Activated CD4-positive, alpha-beta T cell treated with anti-CD3 and anti-CD28 coated beads, Interleukin-2, Interleukin-4, amounts not matched to agents 100 ng/mL and 50 ng/mL, durations not matched to agents 16 hours and 8 hours (primary cell): Measurements from ENCODE around the gene BSN.
"Not testable (repeated sequence)": the region's sequence is repeated elsewhere in the genome, so short reads cannot be mapped to it uniquely, and the experiment has no call there.

Source experiments
- DNase-seq: peaks from one replicate; pipeline ENCODE4 v3.0.0-alpha.2; 2020; ENCODE audit warnings: low spot score

BSN gene

DNA sequence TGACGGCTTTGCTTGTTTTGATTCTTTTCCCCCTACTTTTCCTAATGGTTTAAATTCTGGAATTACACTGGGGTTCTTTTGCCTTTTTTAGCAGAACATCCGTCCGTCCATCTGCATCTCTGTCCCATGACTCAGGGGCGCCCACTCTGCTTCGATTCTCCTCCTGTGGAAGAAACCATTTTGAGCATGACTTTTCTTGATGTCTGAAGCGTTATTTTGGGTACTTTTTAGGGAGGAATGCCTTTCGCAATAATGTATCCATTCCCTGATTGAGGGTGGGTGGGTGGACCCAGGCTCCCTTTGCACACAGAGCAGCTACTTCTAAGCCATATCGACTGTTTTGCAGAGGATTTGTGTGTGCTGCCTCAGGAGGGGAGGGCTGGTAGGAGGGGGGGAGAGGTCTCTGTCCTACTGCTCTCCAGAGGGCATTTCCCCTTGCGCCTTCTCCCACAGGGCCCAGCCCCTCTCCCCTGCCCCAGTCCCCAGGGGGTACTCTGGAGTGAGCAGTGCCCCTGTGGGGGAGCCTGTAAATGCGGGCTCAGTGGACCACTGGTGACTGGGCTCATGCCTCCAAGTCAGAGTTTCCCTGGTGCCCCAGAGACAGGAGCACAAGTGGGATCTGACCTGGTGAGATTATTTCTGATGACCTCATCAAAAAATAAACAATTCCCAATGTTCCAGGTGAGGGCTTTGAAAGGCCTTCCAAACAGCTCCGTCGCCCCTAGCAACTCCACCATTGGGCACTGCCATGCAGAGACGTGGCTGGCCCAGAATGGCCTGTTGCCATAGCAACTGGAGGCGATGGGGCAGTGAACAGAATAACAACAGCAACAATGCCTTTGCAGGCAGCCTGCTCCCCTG is 19.5 kb upstream of the BSN start:
- DNase-seq = no peak

DNA sequence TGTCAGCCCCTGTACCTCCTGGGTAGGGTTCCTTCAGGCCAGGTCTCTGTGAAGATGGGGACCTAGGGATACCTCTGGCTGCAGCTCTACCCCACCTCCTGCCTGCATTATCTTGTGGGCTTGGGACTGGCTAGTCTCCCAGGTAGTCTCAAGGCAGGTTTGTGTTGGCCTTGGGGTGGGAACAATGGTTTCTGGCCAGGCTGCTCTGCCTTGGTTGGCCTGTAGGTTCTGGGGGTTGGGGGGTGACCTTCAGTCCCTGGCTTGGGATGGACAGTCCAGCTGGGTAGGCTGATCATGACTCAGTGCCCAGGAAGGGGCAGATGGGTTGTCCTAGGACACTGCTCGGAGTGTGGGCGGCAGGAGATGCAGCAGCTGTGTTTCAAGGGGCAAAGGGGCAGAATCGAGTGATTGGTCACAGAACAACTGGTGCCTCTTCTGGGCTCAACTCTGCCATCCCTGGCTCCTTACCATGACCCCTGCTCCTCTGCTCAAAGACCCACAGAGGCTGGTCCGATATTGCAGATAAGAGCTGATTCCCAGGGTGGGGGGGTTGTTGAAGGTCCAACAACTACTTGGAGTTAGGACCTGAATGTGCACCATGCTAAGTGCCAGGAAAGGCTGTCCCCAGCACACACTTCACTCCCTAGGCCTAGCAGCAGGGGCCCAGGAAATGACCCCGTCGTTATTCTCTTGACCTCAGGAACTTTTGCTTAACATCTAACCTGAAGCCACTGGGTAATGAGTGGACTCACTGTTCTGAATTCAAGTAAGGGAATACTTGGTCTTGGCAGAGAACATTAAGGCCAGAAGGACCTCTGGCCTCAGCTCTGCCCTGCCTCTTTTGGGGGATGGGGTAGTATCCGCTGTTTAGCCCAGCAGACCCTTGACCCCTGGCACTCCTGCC is 18.1 kb upstream of the BSN start:
- no peak for DNase-seq

DNA sequence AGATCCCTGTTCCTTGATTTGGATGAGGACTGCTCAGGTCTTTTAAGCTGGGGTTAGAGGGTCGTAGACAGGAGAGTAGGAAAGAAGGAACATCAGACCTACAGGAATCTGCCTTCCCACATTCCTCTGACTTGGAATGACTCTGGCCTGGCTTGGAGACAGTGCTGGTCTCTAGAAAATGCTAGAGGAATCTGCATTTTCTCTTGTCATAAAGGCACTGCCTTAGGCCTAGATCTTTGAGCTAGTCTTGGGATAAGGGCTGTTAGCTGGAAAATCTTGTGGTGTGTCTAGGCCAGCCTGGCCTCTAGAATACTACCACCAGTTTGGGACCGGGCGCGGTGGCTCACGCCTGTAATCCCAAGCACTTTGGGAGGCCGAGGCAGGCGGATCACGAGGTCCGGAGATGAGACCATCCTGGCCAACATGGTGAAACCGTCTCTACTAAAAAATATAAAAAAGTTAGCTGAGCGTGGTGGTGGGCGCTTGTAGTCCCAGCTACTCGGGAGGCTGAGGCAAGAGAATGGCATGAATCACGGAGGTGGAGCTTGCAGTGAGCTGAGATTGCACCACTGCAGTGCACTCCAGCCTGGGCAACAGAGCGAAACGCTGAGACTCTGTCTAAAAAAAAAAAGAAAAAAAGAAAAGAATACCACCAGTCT is 17.3 kb upstream of the BSN start:
- no peak for DNase-seq

DNA sequence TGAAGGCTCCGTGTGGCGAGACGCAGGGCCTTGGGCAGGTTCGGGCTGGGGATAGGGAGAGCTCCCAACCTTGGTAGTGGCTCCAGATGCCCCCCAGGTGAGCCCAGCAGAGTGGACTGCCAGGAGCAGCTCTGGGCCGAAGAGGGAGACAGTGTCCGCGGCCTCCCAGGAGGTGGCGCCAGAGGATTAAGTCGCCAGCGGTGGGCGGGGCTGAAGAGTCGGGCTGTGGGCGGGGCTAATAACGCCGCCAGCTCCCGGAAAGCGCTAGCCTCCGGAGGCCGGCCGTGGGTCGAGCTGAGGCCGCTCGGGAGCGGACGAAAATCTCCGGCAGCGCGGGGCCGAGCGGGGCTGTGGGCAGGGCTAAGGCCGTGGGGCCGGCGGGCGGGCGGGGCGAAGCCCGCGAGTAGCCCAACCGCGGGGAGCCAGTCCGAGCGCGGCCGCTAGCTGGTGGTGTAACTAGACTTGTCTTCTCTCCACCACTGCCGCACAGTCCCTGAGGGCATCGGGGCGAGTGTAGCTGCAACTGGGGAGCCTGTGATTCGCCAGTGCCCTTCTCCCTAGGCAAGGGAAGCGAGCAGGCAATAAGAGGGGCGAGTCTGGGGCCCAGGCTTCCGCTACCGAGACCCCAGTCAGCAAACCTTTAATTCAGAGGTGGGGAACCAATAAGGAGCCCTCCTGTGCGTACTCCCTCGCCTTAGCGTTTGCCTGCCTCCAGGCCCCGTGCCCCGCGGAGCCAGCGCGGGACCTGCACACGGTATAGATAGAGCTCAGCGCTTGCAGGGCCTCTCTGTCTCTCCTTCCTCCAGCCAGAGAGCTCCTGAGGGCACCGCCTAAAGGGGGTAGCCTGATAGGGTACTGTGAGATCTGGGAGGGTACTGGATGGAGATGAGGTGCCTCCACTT is 14.4 kb upstream of the BSN start:
- peak; percentile 89 for DNase-seq

DNA sequence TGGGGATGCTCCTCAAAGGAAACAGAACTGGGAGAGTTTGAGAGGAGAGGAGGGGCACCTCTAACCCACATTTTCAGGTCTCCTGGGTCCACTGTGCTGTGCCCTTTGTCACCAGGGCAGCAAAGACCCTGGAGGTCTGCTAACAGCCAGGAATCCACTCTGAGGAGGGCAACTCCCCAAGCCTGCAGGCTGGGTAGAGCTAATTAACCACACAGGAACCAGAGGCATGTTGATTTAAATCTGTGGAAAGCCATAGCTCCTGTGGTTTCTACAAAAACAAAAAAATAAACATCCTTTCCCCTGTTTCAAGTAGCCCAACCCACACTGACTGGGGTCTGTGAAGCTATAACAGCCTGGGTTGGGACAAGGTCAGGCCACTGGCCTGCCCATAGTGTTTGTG is 2.2 kb upstream of the BSN start:
- no peak for DNase-seq

DNA sequence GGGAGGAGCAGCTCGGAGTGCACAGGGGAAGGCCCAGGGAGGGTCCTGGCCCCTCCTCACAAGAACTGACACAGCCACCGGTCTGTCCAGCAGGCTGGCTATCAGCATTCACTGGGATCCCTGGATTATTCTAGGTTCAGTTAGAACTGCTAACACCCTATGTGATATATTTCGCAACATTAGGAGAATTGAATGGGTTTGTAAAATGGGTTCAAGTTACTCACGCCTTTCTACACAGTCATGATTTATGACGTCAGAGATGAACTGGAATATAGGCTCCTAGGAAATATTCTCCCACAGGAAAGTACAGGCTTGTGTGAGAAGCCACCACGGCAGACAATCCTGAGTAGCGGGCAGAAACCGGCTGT is 969 bp upstream of the BSN start:
- DNase-seq = no peak

DNA sequence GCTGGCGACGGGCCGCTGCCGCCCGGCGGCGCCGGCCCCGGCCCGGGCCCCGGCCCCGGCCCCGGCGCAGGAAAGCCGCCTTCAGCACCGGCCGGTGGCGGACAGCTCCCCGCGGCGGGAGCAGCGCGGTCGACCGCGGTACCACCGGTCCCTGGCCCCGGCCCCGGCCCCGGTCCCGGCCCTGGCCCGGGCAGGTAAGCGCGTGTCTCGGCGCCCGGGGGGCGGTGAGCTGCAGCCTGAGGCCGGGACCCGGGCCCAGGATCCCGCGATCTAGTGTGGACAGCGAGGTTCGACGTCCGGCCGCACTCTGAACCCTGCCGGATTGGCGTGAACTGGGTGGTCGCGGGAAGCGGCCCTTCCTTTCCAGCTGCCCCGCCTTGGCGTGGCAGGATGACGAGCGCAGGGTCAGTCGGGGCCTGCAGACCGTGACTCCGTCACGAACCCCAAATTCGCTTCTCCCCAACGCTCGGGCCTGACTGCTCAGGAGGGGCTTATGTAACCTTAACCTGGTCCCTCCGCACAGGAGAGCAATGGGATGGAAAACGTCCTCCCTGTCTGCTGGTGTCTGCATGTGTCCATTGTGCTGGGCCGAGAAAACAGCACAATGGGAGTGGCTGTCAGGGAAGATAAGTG is 472 bp downstream of the BSN start:
- DNase-seq = peak; percentile 27

DNA sequence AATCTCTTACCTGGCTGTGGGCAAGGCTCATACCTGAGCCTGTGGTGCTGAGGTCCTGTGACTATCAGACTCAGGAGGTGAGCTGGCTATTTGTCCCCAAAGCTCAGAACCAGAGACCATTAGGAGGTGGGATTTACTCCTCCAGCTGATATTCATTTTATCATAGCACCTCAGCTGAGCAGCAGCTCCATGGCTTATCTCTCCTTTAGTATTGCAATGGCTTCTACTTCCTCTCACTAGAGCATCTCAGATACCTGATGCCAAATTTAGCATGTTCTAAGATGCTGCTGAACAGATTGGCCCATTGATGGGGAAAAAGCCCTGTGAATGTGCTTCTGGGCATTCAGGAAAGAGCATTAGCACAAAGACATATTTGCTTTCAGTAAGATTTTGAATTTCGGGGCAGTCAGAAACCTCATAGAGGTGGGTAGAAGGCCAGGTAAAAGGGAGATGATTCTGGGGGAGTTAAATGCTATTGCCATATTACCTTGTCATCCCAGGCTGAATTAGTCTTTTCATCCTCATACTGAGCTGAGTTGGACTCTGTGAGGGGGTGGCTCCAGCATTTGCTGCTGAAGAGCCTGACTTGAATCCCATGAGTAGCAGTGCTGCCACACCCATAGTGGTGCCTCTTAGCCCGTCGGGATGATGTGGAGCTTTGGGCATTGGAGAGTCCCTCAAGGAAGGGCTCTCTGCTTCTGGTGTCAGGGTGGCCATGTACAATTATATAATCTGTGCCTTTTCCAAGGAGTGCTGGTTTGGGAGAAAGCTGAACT is 2.4 kb downstream of the BSN start:
- DNase-seq = no peak

DNA sequence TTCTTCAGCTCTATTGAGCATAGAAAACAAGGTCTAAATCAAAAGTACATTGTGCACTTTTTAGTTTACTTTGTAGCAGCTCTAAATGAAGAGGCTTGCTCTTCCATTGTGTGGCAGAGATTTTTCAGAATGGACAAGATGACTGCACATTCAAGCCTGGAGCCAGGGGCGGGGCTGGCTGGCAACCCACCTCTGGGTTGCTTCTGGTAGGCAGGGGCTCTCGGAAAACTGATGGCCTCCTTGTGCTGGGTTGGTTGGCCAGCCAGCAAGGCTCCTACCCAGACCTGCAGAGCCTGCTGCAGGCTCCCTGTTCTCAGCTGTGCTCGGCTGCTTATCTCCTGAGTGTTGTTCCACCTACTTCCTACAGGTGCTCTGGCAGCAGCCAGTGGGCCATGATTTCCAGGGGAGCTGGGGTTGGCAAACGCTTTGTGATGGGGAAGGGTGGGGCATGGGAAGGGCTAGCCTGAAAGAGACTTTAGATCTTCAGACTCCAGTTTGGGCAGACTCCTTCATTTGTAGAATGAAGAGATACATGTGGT is 8.8 kb downstream of the BSN start:
- no peak for DNase-seq

DNA sequence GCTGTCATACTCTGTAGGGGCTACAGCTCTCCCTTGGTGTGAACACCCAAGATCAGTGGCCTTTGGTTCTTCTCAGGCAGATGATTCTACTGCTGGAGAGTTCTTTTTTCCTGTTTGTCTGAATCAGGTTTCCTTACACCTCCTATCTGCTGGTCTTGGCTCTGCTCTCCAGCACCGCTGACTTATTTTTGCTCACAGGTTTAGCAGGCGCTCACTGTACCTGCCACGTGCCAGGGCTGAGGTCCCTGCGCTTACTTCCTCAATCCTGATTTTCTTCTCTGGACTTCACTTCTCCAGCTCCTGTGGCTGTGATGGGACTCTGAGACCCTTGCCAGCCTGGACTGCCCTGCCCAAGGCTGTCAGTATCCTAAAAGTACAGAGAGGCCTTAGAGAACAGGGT is 9.5 kb downstream of the BSN start:
- DNase-seq = no peak

DNA sequence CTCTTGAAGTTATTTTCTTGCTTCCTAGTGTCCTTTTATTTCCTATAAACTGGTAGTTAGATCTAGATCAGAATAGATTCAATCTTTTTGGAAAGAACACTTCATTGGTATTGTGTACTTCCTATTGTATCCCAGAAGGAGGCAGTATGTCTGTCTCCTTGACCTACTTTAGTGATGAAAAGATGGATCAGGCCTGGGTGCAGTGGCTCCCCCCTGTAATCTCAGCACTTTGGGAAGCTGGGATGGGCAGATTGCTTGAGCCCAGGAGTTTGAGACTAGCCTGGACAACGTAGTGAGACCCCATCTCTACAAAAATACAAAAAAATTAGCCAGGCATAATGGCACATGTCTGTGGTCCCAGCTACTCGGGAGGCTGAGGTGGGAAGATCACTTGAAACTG is 12.0 kb downstream of the BSN start:
- no peak for DNase-seq

DNA sequence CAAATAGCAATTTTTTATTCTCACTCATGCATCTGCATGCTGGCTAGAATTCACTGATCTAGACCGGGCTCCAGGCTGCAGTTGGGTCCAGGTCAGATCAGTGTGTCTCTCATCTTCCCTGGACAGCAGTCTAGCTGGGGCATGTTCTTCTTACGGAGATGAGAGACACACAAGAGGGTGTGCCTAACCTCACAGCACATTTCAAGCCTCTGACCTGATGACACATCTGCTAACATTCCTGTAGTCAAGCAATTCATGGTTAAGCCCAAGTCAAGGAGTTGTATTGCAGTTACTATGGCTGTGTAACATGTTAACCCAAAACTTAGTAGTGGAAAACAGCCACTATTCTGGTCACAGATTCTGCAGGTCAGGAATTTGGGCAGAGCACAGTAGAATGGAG is 13.1 kb downstream of the BSN start:
- no peak for DNase-seq

DNA sequence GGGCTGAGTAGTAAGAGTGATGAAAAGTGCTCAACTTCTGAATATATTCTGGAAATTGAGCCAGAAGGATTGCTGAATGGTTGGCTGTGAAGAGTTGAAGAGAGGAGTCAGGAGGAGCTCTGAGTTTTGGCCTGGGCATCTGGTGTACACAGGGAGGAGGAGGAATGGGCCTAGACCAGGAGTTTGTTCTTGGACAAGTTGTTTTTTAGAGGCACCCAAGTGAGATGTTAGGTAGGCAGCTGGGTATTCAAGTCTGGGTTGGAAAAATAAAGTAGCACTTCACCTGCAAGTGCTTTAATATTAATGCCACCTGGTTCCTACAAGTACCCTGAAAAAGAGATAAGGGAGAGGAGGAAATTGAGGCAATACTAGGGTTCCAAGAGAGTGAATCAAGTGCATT is 14.7 kb downstream of the BSN start:
- no peak for DNase-seq

DNA sequence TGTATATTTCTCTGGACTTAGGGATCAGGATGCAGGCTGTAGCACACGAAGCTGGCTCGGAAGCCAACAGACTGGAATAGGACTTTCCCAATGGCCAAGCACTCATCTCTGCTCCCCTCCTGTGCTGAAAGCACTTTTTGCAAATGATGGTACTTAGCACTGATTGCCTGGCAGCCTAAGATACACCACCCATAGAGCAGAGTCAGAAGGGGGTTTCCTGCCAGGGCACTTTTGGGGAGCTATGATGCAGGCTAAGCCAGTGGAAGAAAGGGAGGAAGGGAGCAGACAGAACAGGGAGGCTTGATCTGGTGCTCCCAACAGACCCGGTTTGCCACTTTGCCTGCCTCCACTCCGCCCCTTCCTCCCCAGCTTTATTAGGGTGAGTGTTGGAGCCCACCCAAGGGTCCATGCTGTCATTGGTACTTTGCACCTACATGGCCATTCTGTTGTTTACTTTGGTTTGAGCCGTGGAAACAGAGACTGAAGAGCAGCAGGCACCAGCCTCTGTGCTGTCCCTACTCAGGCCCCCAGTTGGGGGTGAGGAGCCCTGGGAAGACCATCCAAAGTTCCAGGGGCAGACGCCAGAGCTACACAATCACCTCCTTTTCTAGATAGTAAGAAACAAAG is 15.9 kb downstream of the BSN start:
- DNase-seq = no peak

DNA sequence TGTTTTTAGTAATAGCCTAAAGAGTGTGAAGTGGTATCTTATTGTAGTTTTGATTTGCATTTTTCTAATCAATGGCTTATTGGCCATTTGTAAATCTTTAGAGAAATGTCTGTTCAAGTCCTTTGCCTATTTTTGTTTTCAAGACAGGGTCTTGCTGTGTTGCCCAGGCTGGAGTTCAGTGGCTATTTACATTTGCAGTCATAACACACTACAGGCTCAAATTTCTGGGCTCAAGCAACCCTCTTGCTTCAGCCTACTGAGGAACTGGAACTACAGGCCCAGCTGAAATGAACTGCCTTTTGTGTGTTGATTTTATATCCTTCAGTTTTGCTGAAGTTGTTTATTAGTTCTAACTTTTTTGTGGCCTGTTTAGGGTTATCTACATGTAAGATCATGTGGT is 27.9 kb downstream of the BSN start:
- DNase-seq = no peak

DNA sequence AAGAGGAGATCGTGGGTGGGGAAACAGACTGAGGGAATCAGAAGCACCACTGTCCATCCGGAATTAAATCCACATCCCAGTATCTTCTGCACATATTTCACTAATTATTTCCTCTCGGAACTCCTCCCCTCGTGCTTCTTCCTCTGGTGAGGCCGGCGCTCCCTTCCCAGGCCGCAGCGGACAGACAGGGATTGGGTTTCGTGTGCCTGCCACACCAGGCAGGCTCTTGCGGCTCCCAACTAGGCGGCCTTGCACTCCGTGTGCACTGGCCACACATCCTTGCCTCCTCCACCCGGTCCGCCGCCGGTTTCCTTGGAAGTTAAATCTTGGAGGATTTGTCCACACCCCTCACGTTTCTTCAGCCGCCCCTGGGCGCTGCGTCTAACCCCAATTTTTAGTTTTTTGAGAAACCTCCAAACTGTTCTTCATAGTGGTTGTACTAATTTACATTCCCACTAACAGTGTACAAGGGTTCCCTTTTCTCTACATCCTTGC is 31.0 kb downstream of the BSN start:
- not testable (repeated sequence) for DNase-seq

DNA sequence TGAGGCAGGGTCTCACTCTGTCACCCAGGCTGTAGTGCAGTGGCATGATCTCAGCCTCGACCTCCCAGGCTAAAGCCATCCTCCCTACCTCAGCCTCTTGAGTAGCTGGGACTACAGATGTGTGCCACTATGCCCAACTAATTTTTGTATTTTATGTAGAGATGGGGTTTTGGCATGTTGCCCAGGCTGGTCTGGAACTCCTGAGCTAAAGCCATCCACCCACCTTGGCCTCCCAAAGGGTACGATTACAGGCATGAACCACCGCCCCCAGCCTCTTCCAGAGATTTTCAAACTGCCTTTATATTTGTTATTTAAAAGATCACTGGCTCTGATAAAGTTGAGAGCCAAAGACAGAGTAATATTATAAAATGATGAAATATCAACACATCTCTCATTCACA is 37.3 kb downstream of the BSN start:
- DNase-seq = no peak

DNA sequence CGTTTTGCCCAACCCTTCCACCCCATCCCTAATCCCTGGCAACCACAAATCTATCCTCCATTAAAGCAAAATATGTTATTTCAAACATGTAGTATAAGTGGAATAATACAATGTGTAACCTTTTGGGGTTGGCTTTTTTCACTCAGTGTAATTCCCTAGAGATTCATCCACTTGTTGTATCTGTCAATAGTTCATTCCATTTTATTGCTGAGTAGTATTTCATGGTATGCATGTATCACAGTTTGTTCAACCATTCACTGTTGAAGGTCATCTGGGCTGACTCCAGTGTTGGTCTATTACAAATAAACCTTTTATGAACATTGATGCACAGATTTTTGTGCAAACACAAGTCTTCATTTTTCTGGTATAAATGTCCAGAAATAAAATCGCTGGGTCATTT is 38.8 kb downstream of the BSN start:
- DNase-seq = no peak

DNA sequence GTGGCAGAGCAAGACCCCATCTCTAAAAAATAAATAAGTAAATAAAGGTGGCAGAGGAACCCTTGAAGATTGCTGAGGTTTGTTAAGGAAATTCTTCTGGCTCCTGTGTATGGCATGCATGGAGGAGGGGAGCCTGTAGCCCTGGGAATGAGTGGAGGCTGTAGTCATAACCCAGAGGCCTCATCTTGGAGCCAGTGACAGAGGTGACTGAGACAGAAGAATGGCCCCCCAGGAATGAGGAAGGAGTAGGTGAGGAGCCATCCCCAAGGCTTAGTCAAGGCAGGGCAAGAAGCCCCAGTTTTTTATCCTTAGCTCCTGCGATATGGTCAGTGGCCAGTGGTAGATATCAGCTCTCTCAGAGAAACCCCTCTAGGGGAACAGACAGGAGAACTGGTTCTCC is 46.5 kb downstream of the BSN start:
- DNase-seq = no peak
